GM21447 (cell line): ENCODE measurements around the gene NRXN3.

Experiments used
- ATAC-seq: cut with Tn5 transposase; IDR thresholded peaks from one replicate; pipeline ENCODE4 v1.9.1; 2021; ENCODE audit not compliant: unreplicated experiment

NRXN3 gene

DNA sequence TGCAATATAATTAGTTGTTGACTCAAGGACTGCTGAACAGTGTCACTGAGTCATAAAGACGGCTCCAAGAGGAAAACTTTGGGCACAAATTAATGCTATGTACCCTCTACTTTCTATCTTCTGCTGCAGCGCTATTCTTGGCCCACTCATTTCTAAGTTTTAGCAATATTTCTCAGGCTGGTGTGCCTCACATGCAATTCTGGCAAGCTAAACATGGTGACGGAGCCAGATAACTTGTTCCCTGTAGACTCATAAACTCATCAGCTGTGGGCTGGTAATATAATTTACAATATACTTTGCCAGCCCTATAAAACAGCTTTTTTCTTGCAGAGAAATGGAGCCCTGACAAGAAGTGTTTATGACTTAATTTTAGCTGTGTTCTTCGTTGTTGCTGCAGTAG lies 615.1 kb downstream of the NRXN3 start:
- no peak for ATAC-seq

- ATAC-seq, result no peak
Measured at GRCh38 chr14:78788467-78789360, 618.5 kb downstream of the NRXN3 start.

GRCh38 chr14:78790271-78790670 lies 620.1 kb downstream of the NRXN3 start:
- no peak for ATAC-seq

DNA sequence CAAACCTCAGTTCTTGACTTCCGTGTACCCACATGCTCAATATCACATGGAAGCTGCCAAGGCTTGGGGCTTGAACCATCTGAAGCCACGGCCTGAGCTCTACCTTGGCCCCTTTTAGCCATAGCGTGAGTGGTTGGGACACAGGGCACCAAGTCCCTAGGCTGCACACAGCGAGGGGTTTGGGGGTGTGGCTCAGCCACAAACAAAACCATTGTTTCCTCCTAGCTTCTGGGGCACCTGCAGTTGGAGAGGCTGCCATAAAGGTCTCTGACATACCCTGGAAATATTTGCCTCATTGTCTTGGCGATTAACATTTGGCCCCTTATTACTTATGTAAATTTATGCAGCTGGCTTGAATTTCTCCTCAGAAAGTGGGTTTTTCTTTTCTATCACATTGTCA lies 628.6 kb downstream of the NRXN3 start:
- no peak for ATAC-seq

GRCh38 chr14:78805570-78805969 lies 635.4 kb downstream of the NRXN3 start:
- no peak for ATAC-seq

DNA sequence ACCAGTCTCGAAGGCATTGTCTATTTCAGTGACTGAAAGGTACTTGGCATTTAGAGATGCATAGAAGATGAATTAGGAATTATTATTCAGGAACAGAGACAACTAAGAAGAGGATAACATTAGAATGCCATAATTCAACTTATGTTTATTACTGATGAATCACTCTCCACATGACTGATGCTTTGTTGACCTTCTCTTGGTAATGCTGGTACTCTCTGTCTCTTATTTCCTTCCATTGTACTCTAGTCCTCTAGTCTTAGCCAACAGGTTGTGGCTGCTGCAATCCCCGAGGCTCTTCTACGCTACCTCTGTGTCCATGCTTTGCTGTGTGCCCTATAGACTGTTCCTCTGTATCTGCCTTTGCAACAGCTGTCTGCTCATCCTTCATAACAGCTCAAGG lies 652.9 kb downstream of the NRXN3 start:
- no peak for ATAC-seq

GRCh38 chr14:78823516-78823915 lies 653.3 kb downstream of the NRXN3 start:
- ATAC-seq, result no peak

GRCh38 chr14:78829274-78829673 lies 659.1 kb downstream of the NRXN3 start:
- no peak for ATAC-seq

DNA sequence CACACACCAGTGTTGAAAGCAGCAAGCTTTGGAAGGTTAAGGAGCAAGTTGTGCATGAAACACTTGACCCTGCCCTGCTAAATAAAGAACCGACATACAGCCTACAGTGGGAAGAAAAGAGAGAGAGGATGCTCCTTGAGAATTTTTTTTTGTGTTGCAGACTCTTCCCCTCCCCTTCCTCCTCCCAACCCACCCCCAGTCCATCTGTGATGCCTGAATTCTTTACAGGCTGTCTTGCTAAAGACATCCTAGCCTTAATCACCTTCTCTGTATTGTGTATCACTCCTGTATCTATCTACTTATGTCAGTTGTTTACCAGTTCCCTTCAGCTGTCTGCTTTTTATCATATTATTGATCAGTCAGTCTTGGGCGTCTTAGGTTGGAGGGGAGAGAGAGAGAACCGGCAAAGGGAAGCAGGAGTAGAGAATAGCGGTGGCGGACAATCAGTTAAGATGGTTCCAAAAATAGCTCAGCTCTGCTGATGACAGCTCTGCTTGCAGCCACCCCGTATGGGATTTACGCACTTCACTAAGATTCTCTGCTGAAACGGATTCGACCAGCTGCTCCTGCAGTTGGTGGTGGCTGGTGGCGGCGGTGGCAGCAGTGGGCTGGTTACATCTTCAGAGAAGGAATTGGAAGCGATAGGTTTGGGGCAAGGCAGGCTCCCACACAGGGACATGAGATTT lies 664.7 kb downstream of the NRXN3 start:
- no peak for ATAC-seq

GRCh38 chr14:78835909-78836308 lies 665.7 kb downstream of the NRXN3 start:
- ATAC-seq, result no peak

DNA sequence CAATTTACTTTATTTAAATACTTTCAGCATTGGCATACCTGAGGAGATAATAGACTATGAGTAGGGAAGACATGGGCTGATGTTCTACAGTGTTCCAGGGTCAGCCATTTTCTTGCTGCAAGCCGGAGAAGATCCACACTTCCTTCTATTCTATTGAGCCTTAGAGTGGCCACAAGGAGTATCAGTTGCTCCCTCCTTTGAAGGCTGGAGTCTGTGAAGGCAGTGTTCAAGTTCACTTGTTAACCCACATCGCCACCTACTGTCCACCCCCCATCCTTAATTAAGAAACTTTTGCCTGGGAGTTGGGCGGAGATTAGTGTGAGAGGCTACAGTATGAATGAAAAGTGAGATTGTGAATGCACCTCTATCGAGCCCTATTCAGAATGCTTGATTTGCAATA lies 666.6 kb downstream of the NRXN3 start:
- ATAC-seq, result peak; percentile 65

DNA sequence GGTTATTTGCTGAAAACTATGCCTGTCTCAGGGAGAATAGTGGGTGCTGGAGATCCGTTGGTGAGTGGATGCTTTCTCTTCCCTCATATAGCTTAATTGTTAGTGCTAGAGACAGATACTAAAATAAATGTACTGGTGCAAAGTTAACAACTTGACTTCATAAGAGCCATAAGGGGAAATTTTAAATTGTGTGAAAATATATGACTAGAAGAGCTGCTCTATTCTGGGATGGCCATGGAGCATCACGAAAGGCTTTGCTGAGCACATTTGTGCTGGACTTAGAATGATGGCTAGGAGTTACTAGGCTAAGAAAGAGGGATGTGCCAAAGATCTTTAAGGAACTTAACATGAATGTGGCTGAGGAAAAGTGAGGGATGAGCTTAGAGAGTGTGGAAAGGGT lies 668.8 kb downstream of the NRXN3 start:
- no peak for ATAC-seq

DNA sequence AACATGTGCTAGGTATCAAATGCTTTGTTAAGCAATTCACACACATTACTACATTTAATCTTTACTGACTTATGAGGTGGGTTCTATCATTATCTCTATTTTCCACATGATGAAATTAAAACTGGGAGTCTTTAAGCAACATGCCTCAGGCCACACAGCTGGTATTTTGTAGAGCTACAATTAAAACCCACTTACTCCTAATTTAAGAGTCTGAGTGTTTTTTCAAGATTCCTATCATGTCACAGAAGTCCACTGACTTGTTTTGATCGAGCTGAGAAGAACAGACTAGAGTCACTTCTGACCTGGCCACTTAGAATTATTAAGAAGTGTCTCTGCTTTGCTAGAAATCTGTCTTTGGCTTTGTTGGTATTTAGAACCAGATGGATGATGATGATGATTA lies 670.7 kb downstream of the NRXN3 start:
- ATAC-seq, result no peak

GRCh38 chr14:78847801-78848200 lies 677.6 kb downstream of the NRXN3 start:
- ATAC-seq, result no peak

DNA sequence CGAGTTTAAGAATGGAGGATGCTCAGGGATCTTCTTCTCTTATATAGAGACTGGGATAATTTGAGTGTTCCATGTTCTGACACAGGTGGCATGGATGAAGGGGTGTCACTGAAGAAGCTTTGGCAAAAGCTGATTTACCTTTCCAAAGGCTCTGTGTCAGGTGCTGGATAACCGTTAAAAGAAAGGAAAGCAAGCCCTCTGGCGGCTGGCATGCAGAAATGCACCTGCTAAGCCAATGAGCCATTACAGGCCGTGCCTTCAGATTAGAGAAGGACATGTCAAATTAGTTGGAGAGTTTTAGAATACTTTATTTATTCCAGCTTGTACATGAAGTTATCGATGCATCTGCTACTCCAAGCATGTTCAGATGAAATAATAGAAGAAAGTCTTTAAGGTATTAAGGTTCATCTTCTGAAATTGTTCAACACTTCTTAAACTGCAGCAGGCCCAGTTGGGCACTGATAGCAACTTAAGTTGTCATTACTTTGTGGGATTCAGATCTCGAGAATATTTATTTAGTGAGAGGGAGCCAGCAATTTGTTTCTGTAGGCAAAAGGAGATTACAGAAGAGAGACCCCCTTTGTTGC lies 678.2 kb downstream of the NRXN3 start:
- peak; percentile 84 for ATAC-seq

- no peak for ATAC-seq
Measured at GRCh38 chr14:78849952-78850351, 679.8 kb downstream of the NRXN3 start.

DNA sequence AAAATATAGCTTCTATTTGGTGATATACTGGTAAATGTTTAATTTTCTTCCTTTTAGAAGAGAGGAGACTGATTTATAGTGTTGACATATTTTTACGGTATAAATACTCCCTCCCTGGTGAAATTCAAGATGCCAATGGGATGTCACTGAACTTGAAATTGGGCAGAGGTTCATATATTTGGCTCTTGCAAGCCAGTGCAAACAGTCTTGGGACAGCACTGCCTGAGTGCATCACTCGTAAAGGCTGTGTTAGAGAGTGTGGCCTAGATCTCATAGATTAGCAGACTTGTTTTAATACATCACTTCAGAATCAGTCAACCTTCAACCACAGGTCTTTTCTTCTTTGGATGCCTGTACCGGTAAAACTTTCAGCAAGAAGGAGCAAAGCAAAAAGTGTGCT lies 681.0 kb downstream of the NRXN3 start:
- no peak for ATAC-seq

- no peak for ATAC-seq
Measured at GRCh38 chr14:78852040-78852439, 681.9 kb downstream of the NRXN3 start.

DNA sequence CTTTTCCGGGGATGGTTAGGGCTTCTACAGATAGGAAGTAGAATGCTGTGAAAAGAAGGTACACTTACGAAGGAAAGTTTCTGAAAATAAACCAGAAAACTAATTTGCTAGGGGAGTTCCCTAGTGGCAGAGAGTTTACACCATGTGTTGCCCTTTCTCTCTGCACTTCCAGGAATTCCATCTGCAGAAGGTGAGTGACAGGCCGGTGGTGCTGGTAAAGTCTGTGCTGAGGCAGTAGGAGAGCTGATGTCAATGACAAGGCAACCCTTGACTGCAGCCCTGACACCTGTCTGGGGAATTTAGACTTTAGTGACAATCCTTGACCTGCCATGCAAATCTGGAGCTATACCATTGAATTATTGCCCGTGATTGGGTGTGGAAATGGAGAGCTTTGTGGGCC lies 687.8 kb downstream of the NRXN3 start:
- no peak for ATAC-seq

- ATAC-seq, result no peak
Measured at GRCh38 chr14:78863143-78863542, 693.0 kb downstream of the NRXN3 start.

- no peak for ATAC-seq
Measured at GRCh38 chr14:78872837-78873236, 702.7 kb downstream of the NRXN3 start.

DNA sequence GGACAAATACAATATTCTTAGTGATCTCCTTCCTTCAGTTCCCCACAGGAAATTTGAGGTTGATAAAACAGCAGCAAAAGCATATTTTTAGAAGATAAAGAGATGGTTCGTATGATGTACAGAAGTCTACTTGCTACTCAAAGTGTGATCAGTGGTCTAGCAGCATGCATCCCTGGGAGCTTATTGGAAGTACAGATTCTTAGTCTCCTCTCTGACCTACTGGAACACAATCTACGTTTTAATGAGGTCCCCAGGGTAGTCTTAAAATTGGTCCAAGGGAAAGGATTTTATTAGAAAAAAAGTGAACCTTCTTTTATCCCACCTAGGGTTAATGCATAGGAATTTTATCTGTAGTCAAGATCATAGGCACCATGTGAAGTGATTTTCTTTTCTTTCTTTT lies 703.4 kb downstream of the NRXN3 start:
- no peak for ATAC-seq
